ENCODE data around the gene SMC6.
A peak's percentile ranks its signal among the peaks of the same experiment; 100 is the strongest.

SMC6 gene

DNA sequence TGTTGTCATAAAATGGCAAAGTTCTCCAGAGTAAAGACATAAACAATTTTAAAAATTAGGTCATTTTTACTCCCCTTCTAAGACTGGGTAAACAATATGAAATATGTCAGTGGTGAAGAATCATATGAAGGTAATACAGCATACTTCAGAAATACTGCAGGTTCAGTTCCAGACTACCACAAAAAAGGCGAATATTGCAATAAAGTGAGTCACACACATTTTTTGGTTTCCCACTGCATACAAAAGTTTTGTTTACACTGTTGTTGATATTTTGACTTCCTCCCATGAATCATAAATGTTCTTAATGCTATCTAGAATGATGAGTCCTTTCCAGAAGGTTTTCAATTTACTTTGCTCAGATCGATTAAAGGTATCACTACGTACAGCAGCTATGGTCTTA, 73.5 kb downstream of the SMC6 start:
- in situ Hi-C loops (cut with HindIII; ENCODE audit: low pct_ligation_motif_present, low sequenced_read_pairs), result no loop called here
- no peak for DNase-seq
- Histone ChIP-seq H3K4me3 (ENCODE audit: low read depth, low read length) (no peak overlapping the region), H3K36me3 (replicated peaks) (peaks cover 3% of the 10 kb centered on the region), H3K27me3 (replicated peaks) (no peaks in the 10 kb centered on the region), H3K27ac (no peak overlapping the region)
- TF ChIP-seq, protein P1, sequence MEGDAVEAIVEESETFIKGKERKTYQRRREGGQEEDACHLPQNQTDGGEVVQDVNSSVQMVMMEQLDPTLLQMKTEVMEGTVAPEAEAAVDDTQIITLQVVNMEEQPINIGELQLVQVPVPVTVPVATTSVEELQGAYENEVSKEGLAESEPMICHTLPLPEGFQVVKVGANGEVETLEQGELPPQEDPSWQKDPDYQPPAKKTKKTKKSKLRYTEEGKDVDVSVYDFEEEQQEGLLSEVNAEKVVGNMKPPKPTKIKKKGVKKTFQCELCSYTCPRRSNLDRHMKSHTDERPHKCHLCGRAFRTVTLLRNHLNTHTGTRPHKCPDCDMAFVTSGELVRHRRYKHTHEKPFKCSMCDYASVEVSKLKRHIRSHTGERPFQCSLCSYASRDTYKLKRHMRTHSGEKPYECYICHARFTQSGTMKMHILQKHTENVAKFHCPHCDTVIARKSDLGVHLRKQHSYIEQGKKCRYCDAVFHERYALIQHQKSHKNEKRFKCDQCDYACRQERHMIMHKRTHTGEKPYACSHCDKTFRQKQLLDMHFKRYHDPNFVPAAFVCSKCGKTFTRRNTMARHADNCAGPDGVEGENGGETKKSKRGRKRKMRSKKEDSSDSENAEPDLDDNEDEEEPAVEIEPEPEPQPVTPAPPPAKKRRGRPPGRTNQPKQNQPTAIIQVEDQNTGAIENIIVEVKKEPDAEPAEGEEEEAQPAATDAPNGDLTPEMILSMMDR (IDR thresholded peaks at IDR 0.05; ENCODE audit: low read depth, low read length, missing control alignments), result no peak

DNA sequence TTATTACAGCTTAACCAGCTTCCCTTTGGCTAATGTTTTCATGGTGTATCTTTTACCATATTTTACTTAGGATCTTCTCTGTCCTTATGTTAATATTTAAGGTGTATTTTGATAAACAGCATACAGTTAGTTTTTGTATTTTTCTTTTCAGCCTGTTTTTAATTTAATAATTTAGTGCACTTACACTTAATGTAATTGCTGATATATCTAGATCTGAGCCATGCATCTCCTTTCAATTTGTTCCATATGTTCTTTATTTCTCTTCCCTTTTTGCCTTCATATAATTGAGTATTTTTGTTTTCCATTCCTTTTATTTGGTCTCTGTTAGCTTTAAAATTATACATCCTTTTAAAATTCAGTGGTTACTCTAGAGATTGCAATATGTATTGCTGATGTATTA, 78.8 kb downstream of the SMC6 start:
- TF ChIP-seq, protein P1 (IDR thresholded peaks at IDR 0.05; ENCODE audit: low read depth, low read length, missing control alignments), result no peak
- peaks cover 5% of the 10 kb centered on the region for H3K36me3 ChIP-seq (replicated peaks)

GRCh38 chr2:17672583-17673317, 80.9 kb downstream of the SMC6 start:
- TF ChIP-seq, protein P1 (IDR thresholded peaks at IDR 0.05; ENCODE audit: low read depth, low read length, missing control alignments), result peak; percentile 4
- in situ Hi-C loops (cut with HindIII; ENCODE audit: low pct_ligation_motif_present, low sequenced_read_pairs), result no loop called here
- Histone ChIP-seq H3K27ac (peak overlapping the region; percentile 35), H3K27me3 (replicated peaks) (no peaks in the 10 kb centered on the region), H3K36me3 (replicated peaks) (peaks cover 14% of the 10 kb centered on the region), H3K4me3 (ENCODE audit: low read depth, low read length) (no peak overlapping the region)
- peak; percentile 44 for DNase-seq

More for the DNA sequence above, 78.8 kb downstream of the SMC6 start:
- in situ Hi-C loops (cut with HindIII; ENCODE audit: low pct_ligation_motif_present, low sequenced_read_pairs), result no loop called here
- DNase-seq, result no peak
- Histone ChIP-seq H3K27me3 (replicated peaks) (no peaks in the 10 kb centered on the region), H3K27ac (no peak overlapping the region), H3K4me3 (ENCODE audit: low read depth, low read length) (no peak overlapping the region)

DNA sequence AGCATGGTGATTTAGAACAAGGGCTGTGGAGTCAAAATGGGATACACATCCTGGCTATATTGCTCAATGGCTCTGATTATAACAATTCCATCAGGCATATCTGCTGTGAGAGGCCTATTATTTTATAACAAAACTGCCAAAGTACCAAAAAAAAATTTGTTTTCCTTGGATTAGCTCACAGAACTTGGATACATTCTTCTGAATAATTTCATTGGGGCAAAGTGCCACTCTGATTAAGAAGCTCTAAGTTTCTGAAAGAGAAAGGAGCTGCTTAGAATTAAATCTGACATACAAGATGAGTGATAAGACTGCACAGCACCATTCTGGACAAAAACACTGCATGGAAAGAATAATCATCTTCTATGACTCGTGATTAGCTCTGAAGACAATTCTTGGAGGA, 85.7 kb downstream of the SMC6 start:
- in situ Hi-C loops (cut with HindIII; ENCODE audit: low pct_ligation_motif_present, low sequenced_read_pairs), result no loop called here
- H3K4me3 ChIP-seq (ENCODE audit: low read depth, low read length), result no peak overlapping the region
- H3K27ac ChIP-seq, result no peak overlapping the region
- H3K36me3 ChIP-seq (replicated peaks), result peaks cover 17% of the 10 kb centered on the region
- no peak for DNase-seq
- H3K27me3 ChIP-seq (replicated peaks), result no peaks in the 10 kb centered on the region
- TF ChIP-seq, protein P1 (IDR thresholded peaks at IDR 0.05; ENCODE audit: low read depth, low read length, missing control alignments), result no peak

DNA sequence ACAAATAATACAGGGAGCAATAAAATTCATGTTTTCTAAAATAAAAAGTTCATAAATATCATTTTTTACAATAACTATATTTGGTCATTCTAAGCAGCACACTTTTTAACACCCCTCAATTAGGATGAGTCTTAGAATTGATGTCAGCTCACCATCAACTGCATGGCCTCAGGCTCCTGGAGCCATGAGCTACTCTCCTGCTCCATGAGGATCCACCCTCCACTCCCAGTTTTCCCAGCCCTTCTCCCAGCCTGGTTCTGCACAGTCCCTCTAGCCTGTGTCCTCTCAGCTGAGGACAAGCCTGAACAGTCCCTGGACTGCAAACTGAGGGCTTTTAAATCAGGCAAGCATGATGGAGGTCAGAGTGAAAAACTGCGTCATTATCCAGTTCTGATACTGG, 89.1 kb downstream of the SMC6 start:
- Histone ChIP-seq H3K36me3 (replicated peaks) (peaks cover 9% of the 10 kb centered on the region), H3K27ac (no peak overlapping the region), H3K4me3 (ENCODE audit: low read depth, low read length) (no peak overlapping the region), H3K27me3 (replicated peaks) (no peaks in the 10 kb centered on the region)
- no peak for DNase-seq
- in situ Hi-C loops (cut with HindIII; ENCODE audit: low pct_ligation_motif_present, low sequenced_read_pairs), result no loop called here
- TF ChIP-seq, protein P1 (IDR thresholded peaks at IDR 0.05; ENCODE audit: low read depth, low read length, missing control alignments), result no peak

DNA sequence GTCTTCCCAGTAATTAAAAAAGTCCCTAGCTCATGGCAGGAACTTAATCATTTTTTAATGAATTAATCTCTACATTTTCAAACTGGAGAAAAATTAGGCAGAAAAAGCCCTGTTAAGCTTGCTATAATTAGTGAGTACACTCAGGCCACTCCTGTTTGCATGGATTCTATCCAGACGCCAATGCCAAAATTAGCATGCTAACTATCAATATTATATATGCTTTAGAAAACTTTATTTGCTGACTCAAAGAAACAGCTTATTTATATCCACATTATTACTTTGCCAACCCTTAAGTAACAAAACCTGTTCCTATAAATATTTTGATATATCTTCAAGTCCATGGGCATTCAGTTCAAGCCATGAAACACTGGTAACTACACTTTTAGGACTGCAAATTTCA, 90.9 kb downstream of the SMC6 start:
- Histone ChIP-seq H3K4me3 (ENCODE audit: low read depth, low read length) (no peak overlapping the region), H3K36me3 (replicated peaks) (peaks cover 3% of the 10 kb centered on the region), H3K27me3 (replicated peaks) (no peaks in the 10 kb centered on the region), H3K27ac (no peak overlapping the region)
- DNase-seq, result no peak
- in situ Hi-C loops (cut with HindIII; ENCODE audit: low pct_ligation_motif_present, low sequenced_read_pairs), result no loop called here
- TF ChIP-seq, protein P1 (IDR thresholded peaks at IDR 0.05; ENCODE audit: low read depth, low read length, missing control alignments), result no peak

Measured in brain microvascular endothelial cell (primary cell).